ENCODE results near the gene VILL. TPM values are rescaled to one million over a fixed set of nuclear protein-coding genes. Genes with fewer than 3 reads are reported as not detected.
A peak's percentile ranks its signal among the peaks of the same experiment; 100 is the strongest.

Gene VILL
- total RNA-seq, 1 donor from 2014 or later = 121 TPM

- TF ChIP-seq CTCF (IDR thresholded peaks at IDR 0.05; ENCODE audit: insufficient read depth, low read length, severe bottlenecking) = no peak
- H3K4me3 ChIP-seq (ENCODE audit: low read depth, low read length) = no peak overlapping the region
- no peak for FAIRE-seq
- no peak for DNase-seq (ENCODE audit: low read depth)
- H3K36me3 ChIP-seq (ENCODE audit: control insufficient read depth, insufficient read depth, low read length) = peaks cover 12% of the 10 kb centered on the region
- H3K27me3 ChIP-seq (ENCODE audit: control insufficient read depth, insufficient read depth, low read length) = no peaks in the 10 kb centered on the region
These were observed 10.8 kb upstream of the VILL start for GRCh38 chr3:37979541-37980461.

DNA sequence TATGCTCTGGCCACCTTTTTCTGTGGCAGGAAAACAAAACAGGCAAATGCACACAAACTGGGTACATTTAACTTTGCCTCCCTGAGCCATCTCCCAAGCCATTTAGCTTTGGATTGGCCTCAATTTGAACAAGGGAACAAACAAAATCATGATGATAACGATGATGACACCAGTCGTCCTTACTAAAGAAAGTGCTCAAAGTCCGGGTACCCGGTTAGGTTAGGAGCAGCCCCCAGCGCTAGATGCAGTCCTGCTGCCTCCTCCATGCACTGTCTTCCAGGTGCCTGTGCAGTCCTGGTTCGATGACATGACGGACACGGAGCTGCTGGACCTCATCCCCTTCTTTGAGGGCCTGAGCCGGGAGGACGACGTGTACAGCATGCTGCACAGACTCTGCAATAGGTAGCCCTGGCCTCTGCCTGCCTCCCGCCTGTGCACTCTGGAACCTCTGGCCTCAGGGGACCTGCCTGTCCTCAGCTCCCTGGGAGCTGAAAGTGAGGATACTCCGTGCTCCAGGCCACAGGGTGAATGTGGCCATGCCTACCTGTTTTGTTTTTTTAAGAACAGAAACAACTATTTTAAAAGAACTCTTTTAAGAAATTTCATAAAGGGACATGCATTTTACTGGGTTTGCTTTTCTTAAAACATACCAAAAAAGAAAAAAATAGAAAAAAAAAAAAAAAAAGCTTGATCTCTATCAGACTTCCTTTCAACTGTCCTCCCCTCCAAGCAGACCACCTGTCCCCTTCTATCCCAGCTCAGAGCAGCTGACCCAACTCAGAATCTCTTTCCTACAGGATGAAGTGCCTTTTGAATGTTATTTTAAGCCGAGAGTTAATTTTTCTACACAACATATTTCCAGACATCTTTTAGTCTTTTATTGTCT, 9.9 kb upstream of the VILL start:
- Histone ChIP-seq H3K36me3 (ENCODE audit: control insufficient read depth, insufficient read depth, low read length) (peaks cover 10% of the 10 kb centered on the region), H3K4me3 (ENCODE audit: low read depth, low read length) (no peak overlapping the region), H3K27me3 (ENCODE audit: control insufficient read depth, insufficient read depth, low read length) (no peaks in the 10 kb centered on the region)
- FAIRE-seq (no peak), DNase-seq (ENCODE audit: low read depth) (no peak)
- TF ChIP-seq CTCF (IDR thresholded peaks at IDR 0.05; ENCODE audit: insufficient read depth, low read length, severe bottlenecking) = no peak

DNA sequence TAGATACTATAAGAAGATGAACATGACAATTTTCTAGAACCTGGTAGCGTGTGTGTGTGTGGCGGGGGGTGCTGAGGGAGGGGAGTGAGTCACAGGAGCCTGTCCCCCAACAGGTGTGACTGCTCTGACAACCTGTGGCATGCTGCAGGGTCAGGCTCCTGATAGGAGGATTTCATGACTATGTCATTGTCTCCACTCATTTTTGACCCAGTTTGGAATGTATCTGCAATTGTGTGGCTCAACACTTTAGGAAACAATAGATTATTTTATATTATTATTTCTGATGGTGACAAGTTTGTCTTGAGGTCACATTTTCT, 9.3 kb upstream of the VILL start:
- Histone ChIP-seq H3K36me3 (ENCODE audit: control insufficient read depth, insufficient read depth, low read length) (peaks cover 7% of the 10 kb centered on the region), H3K27me3 (ENCODE audit: control insufficient read depth, insufficient read depth, low read length) (no peaks in the 10 kb centered on the region), H3K4me3 (ENCODE audit: low read depth, low read length) (no peak overlapping the region)
- FAIRE-seq (no peak), DNase-seq (ENCODE audit: low read depth) (no peak)
- no peak for TF ChIP-seq CTCF (IDR thresholded peaks at IDR 0.05; ENCODE audit: insufficient read depth, low read length, severe bottlenecking)

- Histone ChIP-seq H3K27me3 (ENCODE audit: control insufficient read depth, insufficient read depth, low read length) (no peaks in the 10 kb centered on the region), H3K36me3 (ENCODE audit: control insufficient read depth, insufficient read depth, low read length) (peaks cover 4% of the 10 kb centered on the region), H3K4me3 (ENCODE audit: low read depth, low read length) (no peak overlapping the region)
- FAIRE-seq (no peak), DNase-seq (ENCODE audit: low read depth) (no peak)
- no peak for TF ChIP-seq CTCF (IDR thresholded peaks at IDR 0.05; ENCODE audit: insufficient read depth, low read length, severe bottlenecking)
These were observed 8.3 kb upstream of the VILL start for GRCh38 chr3:37982331-37982730.

- no peak for TF ChIP-seq CTCF (IDR thresholded peaks at IDR 0.05; ENCODE audit: insufficient read depth, low read length, severe bottlenecking)
- DNase-seq (ENCODE audit: low read depth) (peak; percentile 79), FAIRE-seq (peak; percentile 99)
- Histone ChIP-seq H3K4me3 (ENCODE audit: low read depth, low read length) (no peak overlapping the region), H3K27me3 (ENCODE audit: control insufficient read depth, insufficient read depth, low read length) (no peaks in the 10 kb centered on the region), H3K36me3 (ENCODE audit: control insufficient read depth, insufficient read depth, low read length) (peaks cover 4% of the 10 kb centered on the region)
These were observed 6.5 kb upstream of the VILL start for GRCh38 chr3:37984051-37984450.

All from bronchial epithelial cell (primary cell).